BE2C (cell line): Measurements from ENCODE around the gene AIF1.

Experiments used
- DNase-seq: peaks from one replicate; pipeline ENCODE4 v3.0.0-alpha.2; 2020
- H3K27me3 ChIP-seq: fragments of 250-450 bp; sonication (Bioruptor Pico); 2 replicates; pipeline ENCODE4 v1.5.1; 2020; ENCODE audit warnings: mild to moderate bottlenecking
- H3K36me3 ChIP-seq: fragments of 250-450 bp; sonication (Bioruptor Pico); 2 replicates; pipeline ENCODE4 v1.5.1; 2020; ENCODE audit warnings: mild to moderate bottlenecking
- H3K4me1 ChIP-seq: fragments of 250-450 bp; sonication (Bioruptor Pico); 2 replicates; pipeline ENCODE4 v1.5.1; 2020
- H3K4me3 ChIP-seq: 2 replicates; pipeline ENCODE4 v1.5.1; 2011; ENCODE audit warnings: low read depth, low read length
- H3K9me3 ChIP-seq: fragments of 250-450 bp; sonication (Bioruptor Pico); 2 replicates; pipeline ENCODE4 v1.5.1; 2020
- TF ChIP-seq, protein P1 (sequence below): IDR thresholded peaks from 2 replicates; pipeline ENCODE4 v1.5.1; 2012; ENCODE audit warnings: mild to moderate bottlenecking, low read depth, low read length

The AIF1 gene

DNA sequence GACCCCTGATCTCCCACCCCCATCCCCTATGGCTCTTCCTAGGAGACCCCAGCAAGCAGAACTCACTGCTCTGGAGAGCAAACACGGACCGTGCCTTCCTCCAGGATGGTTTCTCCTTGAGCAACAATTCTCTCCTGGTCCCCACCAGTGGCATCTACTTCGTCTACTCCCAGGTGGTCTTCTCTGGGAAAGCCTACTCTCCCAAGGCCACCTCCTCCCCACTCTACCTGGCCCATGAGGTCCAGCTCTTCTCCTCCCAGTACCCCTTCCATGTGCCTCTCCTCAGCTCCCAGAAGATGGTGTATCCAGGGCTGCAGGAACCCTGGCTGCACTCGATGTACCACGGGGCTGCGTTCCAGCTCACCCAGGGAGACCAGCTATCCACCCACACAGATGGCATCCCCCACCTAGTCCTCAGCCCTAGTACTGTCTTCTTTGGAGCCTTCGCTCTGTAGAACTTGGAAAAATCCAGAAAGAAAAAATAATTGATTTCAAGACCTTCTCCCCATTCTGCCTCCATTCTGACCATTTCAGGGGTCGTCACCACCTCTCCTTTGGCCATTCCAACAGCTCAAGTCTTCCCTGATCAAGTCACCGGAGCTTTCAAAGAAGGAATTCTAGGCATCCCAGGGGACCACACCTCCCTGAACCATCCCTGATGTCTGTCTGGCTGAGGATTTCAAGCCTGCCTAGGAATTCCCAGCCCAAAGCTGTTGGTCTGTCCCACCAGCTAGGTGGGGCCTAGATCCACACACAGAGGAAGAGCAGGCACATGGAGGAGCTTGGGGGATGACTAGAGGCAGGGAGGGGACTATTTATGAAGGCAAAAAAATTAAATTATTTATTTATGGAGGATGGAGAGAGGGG, 41.6 kb upstream of the AIF1 start:
- Histone ChIP-seq H3K9me3 (no peaks in the 10 kb centered on the region), H3K4me3 (no peak overlapping the region), H3K4me1 (peaks cover 6% of the 10 kb centered on the region; the same call in 1 of the 2 replicates), H3K36me3 (no peaks in the 10 kb centered on the region), H3K27me3 (no peaks in the 10 kb centered on the region; the same call in 1 of the 2 replicates)
- TF ChIP-seq, protein P1, sequence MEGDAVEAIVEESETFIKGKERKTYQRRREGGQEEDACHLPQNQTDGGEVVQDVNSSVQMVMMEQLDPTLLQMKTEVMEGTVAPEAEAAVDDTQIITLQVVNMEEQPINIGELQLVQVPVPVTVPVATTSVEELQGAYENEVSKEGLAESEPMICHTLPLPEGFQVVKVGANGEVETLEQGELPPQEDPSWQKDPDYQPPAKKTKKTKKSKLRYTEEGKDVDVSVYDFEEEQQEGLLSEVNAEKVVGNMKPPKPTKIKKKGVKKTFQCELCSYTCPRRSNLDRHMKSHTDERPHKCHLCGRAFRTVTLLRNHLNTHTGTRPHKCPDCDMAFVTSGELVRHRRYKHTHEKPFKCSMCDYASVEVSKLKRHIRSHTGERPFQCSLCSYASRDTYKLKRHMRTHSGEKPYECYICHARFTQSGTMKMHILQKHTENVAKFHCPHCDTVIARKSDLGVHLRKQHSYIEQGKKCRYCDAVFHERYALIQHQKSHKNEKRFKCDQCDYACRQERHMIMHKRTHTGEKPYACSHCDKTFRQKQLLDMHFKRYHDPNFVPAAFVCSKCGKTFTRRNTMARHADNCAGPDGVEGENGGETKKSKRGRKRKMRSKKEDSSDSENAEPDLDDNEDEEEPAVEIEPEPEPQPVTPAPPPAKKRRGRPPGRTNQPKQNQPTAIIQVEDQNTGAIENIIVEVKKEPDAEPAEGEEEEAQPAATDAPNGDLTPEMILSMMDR, result no peak
- DNase-seq, result no peak

- DNase-seq, result no peak
- Histone ChIP-seq H3K9me3 (no peaks in the 10 kb centered on the region), H3K4me1 (peaks cover 6% of the 10 kb centered on the region; the same call in 1 of the 2 replicates), H3K4me3 (no peak overlapping the region), H3K27me3 (no peaks in the 10 kb centered on the region), H3K36me3 (no peaks in the 10 kb centered on the region)
- TF ChIP-seq, protein P1, result no peak
Measured at GRCh38 chr6:31574106-31575061, 40.6 kb upstream of the AIF1 start.

DNA sequence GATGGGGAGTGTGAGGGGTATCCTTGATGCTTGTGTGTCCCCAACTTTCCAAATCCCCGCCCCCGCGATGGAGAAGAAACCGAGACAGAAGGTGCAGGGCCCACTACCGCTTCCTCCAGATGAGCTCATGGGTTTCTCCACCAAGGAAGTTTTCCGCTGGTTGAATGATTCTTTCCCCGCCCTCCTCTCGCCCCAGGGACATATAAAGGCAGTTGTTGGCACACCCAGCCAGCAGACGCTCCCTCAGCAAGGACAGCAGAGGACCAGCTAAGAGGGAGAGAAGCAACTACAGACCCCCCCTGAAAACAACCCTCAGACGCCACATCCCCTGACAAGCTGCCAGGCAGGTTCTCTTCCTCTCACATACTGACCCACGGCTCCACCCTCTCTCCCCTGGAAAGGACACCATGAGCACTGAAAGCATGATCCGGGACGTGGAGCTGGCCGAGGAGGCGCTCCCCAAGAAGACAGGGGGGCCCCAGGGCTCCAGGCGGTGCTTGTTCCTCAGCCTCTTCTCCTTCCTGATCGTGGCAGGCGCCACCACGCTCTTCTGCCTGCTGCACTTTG, 39.6 kb upstream of the AIF1 start, which contains the start of gene TNF:
TSS of gene TNF (plus strand) at position 231 of the 567 bp plus-strand sequence. CDS start at position 408, 177 bp downstream.
- H3K9me3 ChIP-seq, result no peaks in the 10 kb centered on the region
- H3K4me1 ChIP-seq, result peaks cover 6% of the 10 kb centered on the region; the same call in 1 of the 2 replicates
- TF ChIP-seq, protein P1, result no peak
- H3K27me3 ChIP-seq, result no peaks in the 10 kb centered on the region
- no peaks in the 10 kb centered on the region for H3K36me3 ChIP-seq
- no peak for DNase-seq
- no peak within 1 kb of the TSS for H3K4me3 ChIP-seq

- Histone ChIP-seq H3K4me3 (no peak overlapping the region), H3K4me1 (peaks cover 6% of the 10 kb centered on the region; the same call in 1 of the 2 replicates), H3K9me3 (no peaks in the 10 kb centered on the region), H3K27me3 (no peaks in the 10 kb centered on the region), H3K36me3 (no peaks in the 10 kb centered on the region)
- DNase-seq, result no peak
- TF ChIP-seq, protein P1, result no peak
Measured at GRCh38 chr6:31575952-31576685, 38.9 kb upstream of the AIF1 start.

DNA sequence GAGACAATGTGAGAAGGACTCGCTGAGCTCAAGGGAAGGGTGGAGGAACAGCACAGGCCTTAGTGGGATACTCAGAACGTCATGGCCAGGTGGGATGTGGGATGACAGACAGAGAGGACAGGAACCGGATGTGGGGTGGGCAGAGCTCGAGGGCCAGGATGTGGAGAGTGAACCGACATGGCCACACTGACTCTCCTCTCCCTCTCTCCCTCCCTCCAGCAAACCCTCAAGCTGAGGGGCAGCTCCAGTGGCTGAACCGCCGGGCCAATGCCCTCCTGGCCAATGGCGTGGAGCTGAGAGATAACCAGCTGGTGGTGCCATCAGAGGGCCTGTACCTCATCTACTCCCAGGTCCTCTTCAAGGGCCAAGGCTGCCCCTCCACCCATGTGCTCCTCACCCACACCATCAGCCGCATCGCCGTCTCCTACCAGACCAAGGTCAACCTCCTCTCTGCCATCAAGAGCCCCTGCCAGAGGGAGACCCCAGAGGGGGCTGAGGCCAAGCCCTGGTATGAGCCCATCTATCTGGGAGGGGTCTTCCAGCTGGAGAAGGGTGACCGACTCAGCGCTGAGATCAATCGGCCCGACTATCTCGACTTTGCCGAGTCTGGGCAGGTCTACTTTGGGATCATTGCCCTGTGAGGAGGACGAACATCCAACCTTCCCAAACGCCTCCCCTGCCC, 38.0 kb upstream of the AIF1 start:
- TF ChIP-seq, protein P1, result no peak
- no peak overlapping the region for H3K4me3 ChIP-seq
- no peaks in the 10 kb centered on the region for H3K36me3 ChIP-seq
- DNase-seq, result no peak
- H3K4me1 ChIP-seq, result peaks cover 6% of the 10 kb centered on the region; the same call in 1 of the 2 replicates
- no peaks in the 10 kb centered on the region for H3K9me3 ChIP-seq
- no peaks in the 10 kb centered on the region for H3K27me3 ChIP-seq
